TTC549 (cell line): ENCODE results near the gene CWC27.

ENCODE experiments used
- FAIRE-seq: peaks from 2 replicates; lab custom pipeline; 2012; peaks lifted over from hg19 to GRCh38; lab: Jason Lieb, UNC

CWC27 gene

GRCh38 chr5:64768358-64769312 lies at the start of gene CWC27, which contains the start of gene SREK1IP1:
Gene CWC27, plus strand, starts transcription at chr5:64768930. Its CDS starts 217 bp downstream, at chr5:64769147.
Gene SREK1IP1, minus strand, starts transcription at chr5:64768691. Its CDS starts 174 bp downstream, at chr5:64768517.
- FAIRE-seq, result no peak

- no peak for FAIRE-seq
Measured at GRCh38 chr5:64722588-64722987, 46.1 kb upstream of the CWC27 start.

GRCh38 chr5:64727150-64727549 lies 41.6 kb upstream of the CWC27 start:
- no peak for FAIRE-seq

- no peak for FAIRE-seq
Measured at GRCh38 chr5:64742411-64742810, 26.3 kb upstream of the CWC27 start.

GRCh38 chr5:64742821-64743220 lies 25.9 kb upstream of the CWC27 start:
- no peak for FAIRE-seq

- no peak for FAIRE-seq
Measured at GRCh38 chr5:64744914-64745313, 23.8 kb upstream of the CWC27 start.

GRCh38 chr5:64746446-64746845 lies 22.3 kb upstream of the CWC27 start:
- no peak for FAIRE-seq

- no peak for FAIRE-seq
Measured at GRCh38 chr5:64749385-64749784, 19.3 kb upstream of the CWC27 start.

- no peak for FAIRE-seq
Measured at GRCh38 chr5:64754066-64754465, 14.7 kb upstream of the CWC27 start.

- no peak for FAIRE-seq
Measured at GRCh38 chr5:64758901-64759300, 9.8 kb upstream of the CWC27 start.

GRCh38 chr5:64759960-64760660 lies 8.6 kb upstream of the CWC27 start:
- no peak for FAIRE-seq

- FAIRE-seq, result no peak
Measured at GRCh38 chr5:64763948-64764503, 4.7 kb upstream of the CWC27 start.

GRCh38 chr5:64765804-64766504 lies 2.8 kb upstream of the CWC27 start:
- no peak for FAIRE-seq

- FAIRE-seq, result no peak
Measured at GRCh38 chr5:64766941-64767340, 1.8 kb upstream of the CWC27 start.

GRCh38 chr5:64767959-64768357 lies 772 bp upstream of the CWC27 start:
- no peak for FAIRE-seq

GRCh38 chr5:64769855-64770254 lies 1.1 kb downstream of the CWC27 start:
- FAIRE-seq, result no peak

GRCh38 chr5:64771736-64772135 lies 3.0 kb downstream of the CWC27 start:
- FAIRE-seq, result no peak

GRCh38 chr5:64773533-64773932 lies 4.8 kb downstream of the CWC27 start:
- FAIRE-seq, result no peak

- FAIRE-seq, result no peak
Measured at GRCh38 chr5:64775291-64775690, 6.6 kb downstream of the CWC27 start.

GRCh38 chr5:64784451-64785025 lies 15.8 kb downstream of the CWC27 start:
- peak; percentile 95 for FAIRE-seq

- FAIRE-seq, result no peak
Measured at GRCh38 chr5:64786372-64786771, 17.6 kb downstream of the CWC27 start.

- no peak for FAIRE-seq
Measured at GRCh38 chr5:64788156-64788555, 19.4 kb downstream of the CWC27 start.
